H7 (cell line): ENCODE data around the gene RAD51D. TPM values are rescaled to one million over a fixed set of nuclear protein-coding genes. Genes with fewer than 3 reads are reported as not detected.

ENCODE experiments used
- DNase-seq: peaks from one replicate; pipeline ENCODE4 v3.0.0; 2012
- H3K27me3 ChIP-seq: 2 replicates; pipeline ENCODE4 v1.6.0; 2011; ENCODE audit warnings: mild to moderate bottlenecking, low read length; ENCODE audit not compliant: control insufficient read depth, insufficient read depth
- H3K36me3 ChIP-seq: replicated peaks from 2 replicates; pipeline ENCODE4 v1.5.1; 2011; ENCODE audit warnings: low read length; ENCODE audit not compliant: control insufficient read depth, insufficient read depth
- H3K4me3 ChIP-seq: 2 replicates; pipeline ENCODE4 v1.5.1; 2011; ENCODE audit warnings: low read depth, mild to moderate bottlenecking, control low read depth, low read length, moderate library complexity; ENCODE audit not compliant: insufficient read depth
- total RNA-seq: library from RNA; depleted of rRNA; stranded (reverse); fragments of >200 nt; shearing (Covaris generic); gene quantifications from 2 replicates; pipeline ENCODE4 v1.2.3, GENCODE V29; 2014; rRNA removed

RAD51D gene
- total RNA-seq = 8.0 and 8.6 TPM in 2 replicates

DNA sequence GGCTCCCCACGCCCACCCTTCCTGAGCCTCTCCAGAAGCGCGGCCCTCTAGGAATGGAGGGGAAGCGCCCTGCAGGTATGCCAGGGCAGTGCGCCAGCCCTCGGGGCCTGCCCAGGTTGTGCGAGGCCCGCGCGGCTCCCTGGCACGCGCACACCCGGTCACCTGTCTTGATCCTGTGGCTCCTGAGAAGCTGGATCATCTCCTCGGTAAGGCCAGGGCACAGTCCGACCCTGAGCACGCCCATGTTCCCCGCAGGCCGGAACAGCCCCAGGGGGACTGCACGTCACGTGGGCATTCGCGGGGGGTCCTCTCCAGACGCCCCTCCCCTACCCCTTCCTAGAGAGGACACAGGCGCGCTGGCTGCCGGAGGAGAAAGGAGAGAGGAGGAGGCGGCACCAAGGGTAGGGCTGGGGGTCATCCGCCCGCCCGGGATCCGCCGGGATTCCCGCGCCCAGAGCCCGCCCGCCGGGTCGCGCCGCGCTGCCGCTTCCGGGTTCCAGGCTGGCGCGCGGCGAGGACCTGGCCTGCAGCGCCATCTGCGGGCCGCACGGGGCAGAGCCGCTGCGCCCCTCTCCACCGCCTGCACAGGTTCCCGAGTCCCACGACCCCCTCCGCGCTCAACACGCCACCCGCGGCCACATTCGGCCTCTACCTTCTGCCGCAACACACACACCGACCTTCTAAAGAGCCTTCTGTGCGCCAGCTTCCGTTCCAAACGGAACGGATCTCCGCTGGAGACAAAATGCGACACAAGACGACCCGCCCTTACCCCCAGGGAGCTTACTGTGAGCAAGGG, at the start of gene RAD51D:
Gene RAD51D (minus strand): TSS at position 491 of the 796 bp plus-strand sequence. CDS start 247 bp downstream, at position 244.
- peak within 1 kb of the TSS; percentile 74 for H3K4me3 ChIP-seq
- H3K36me3 ChIP-seq = no peaks in the 10 kb centered on the region
- peaks cover 2% of the 10 kb centered on the region for H3K27me3 ChIP-seq
- DNase-seq = peak; percentile 96

DNA sequence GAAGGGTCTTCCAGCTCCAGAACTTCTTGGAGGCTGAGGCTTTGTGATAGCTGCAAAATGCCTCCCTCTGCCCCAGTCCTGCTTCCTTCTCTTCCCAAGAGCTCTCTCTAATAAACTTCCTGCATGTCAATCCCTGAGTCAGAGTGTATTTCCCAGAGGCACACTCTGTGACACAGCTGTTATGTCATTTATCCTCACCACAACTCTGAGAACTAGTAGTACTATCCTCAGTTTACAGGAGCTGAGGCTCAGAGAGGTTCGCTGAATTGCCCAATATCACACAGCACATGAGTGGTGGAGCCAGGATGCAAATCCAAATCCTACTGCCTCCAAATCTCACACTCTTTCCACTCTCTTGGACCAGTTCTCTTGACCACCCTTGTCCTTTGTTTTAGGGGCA, 48.0 kb upstream of the RAD51D start:
- no peak overlapping the region for H3K4me3 ChIP-seq
- no peaks in the 10 kb centered on the region for H3K36me3 ChIP-seq
- no peak for DNase-seq
- H3K27me3 ChIP-seq = no peaks in the 10 kb centered on the region

- no peaks in the 10 kb centered on the region for H3K27me3 ChIP-seq
- no peak for DNase-seq
- no peak overlapping the region for H3K4me3 ChIP-seq
- H3K36me3 ChIP-seq = no peaks in the 10 kb centered on the region
These were observed 47.4 kb upstream of the RAD51D start for GRCh38 chr17:35167046-35167445.

- DNase-seq = no peak
- H3K36me3 ChIP-seq = no peaks in the 10 kb centered on the region
- H3K4me3 ChIP-seq = no peak overlapping the region
- no peaks in the 10 kb centered on the region for H3K27me3 ChIP-seq
These were observed 46.9 kb upstream of the RAD51D start for GRCh38 chr17:35166526-35166925.

- Histone ChIP-seq H3K4me3 (no peak overlapping the region), H3K36me3 (no peaks in the 10 kb centered on the region), H3K27me3 (no peaks in the 10 kb centered on the region)
- no peak for DNase-seq
These were observed 45.1 kb upstream of the RAD51D start for GRCh38 chr17:35164716-35165115.

DNA sequence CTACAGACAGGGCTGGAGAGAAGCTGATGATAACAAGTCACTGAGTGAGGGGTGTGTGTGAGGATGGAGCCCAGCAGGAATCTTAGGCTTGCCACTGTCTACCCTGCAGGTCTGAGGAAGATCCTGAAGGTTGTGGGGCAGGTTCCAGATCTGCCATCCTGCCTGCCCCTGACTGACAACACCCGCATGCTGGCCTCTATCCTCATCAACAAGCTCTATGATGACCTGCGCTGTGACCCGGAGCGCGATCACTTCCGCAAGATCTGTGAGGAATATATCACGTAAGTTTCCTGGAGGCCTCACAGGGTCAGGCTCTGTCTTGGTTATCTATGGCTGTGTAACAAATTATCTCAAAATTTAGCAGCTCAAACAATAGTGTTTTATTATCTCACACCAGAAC, 44.2 kb upstream of the RAD51D start:
- Histone ChIP-seq H3K4me3 (no peak overlapping the region), H3K36me3 (no peaks in the 10 kb centered on the region), H3K27me3 (no peaks in the 10 kb centered on the region)
- DNase-seq = no peak

- Histone ChIP-seq H3K4me3 (no peak overlapping the region), H3K36me3 (no peaks in the 10 kb centered on the region)
These were observed 43.1 kb upstream of the RAD51D start for GRCh38 chr17:35162755-35163154.

GRCh38 chr17:35161281-35161761, 41.7 kb upstream of the RAD51D start:
- no peaks in the 10 kb centered on the region for H3K27me3 ChIP-seq
- H3K4me3 ChIP-seq = no peak overlapping the region
- H3K36me3 ChIP-seq = no peaks in the 10 kb centered on the region
- no peak for DNase-seq

More at GRCh38 chr17:35162755-35163154, 43.1 kb upstream of the RAD51D start:
- DNase-seq = no peak
- H3K27me3 ChIP-seq = no peaks in the 10 kb centered on the region

- no peak for DNase-seq
- no peaks in the 10 kb centered on the region for H3K36me3 ChIP-seq
- no peak overlapping the region for H3K4me3 ChIP-seq
- H3K27me3 ChIP-seq = no peaks in the 10 kb centered on the region
These were observed 40.9 kb upstream of the RAD51D start for GRCh38 chr17:35160354-35161201.

DNA sequence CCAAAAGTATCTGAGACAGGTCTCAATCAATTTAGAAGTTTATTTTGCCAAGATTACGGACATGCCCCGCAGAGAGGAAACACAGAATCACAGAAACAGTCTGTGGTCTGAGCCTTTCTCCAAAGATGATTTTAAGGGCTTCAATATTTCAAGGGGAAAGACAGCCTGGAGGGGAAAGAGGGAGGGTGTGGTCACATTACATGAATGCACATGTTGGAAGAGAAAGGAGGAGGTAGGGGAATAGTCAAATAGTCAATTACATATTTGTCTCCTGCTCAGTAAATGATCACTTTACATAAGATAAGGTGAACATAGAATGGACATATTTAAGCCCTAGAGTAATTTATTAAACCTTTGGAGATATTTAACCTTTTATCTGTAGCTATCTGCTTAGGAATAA, 40.3 kb upstream of the RAD51D start:
- no peak for DNase-seq
- Histone ChIP-seq H3K27me3 (no peaks in the 10 kb centered on the region), H3K4me3 (no peak overlapping the region), H3K36me3 (no peaks in the 10 kb centered on the region)

DNA sequence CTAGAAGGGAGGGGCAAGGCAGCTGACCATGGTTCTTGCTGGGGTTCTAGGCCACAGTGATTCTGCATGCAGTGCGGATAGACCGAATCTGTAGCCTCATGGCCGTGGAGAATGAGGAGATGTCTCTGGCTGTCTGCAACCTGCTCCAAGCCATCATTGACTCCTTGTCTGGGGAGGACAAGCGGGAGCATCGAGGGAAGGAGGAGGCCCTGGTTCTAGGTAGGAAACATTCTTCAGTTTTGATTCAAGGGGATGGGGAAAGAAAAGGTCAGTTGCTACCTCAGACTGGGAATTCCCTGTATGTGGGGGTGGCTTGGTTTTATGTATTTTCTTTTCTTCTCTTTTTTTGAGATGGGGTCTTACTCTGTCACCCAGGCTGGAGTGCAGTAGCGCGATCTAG, 35.6 kb upstream of the RAD51D start:
- DNase-seq = no peak
- Histone ChIP-seq H3K4me3 (no peak overlapping the region), H3K27me3 (no peaks in the 10 kb centered on the region), H3K36me3 (no peaks in the 10 kb centered on the region)

DNA sequence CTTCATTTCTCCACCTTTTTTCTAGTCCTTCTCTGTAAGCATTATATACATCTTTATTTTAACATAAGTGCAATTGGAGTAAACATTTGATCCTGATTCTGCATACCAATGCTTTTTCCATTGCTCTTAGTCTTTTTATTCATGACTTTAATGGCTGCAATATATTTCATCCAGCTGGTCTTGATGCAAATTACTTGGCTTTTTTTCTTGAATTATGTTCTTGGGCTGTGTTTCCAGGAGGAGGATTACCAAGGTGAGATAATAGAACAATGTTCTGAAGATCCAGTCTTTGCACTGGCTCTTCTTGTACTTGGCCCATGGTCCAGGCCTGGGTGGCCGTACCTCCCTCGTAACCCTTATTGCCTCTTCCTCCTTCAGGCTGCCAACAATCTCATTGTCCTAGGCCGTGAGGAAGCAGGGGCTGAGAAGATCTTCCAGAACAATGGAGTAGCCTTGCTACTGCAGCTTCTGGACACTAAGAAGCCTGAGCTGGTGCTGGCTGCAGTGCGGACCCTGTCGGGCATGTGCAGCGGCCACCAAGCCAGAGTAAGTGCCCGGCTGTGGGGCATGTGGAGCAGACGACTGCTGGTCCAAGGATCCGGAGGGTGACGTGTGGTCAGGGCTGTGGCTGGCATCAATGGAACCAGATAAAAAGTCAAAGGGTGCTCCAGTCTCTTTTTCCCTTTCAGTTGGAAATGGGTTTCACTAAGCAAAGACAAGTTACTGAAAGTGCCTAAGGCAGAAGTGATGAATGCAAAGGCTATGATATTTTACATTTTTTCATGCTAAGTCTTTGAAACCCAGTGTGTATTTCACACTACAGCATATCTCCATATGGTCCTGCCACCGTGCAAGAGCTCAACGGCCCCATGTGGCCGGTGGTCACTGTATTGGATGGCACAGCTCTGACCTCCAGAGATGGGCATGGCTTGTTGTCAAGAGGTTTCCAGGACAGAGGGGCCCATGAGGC, 34.8 kb upstream of the RAD51D start:
- no peak for DNase-seq
- Histone ChIP-seq H3K36me3 (no peaks in the 10 kb centered on the region), H3K27me3 (no peaks in the 10 kb centered on the region), H3K4me3 (no peak overlapping the region)

DNA sequence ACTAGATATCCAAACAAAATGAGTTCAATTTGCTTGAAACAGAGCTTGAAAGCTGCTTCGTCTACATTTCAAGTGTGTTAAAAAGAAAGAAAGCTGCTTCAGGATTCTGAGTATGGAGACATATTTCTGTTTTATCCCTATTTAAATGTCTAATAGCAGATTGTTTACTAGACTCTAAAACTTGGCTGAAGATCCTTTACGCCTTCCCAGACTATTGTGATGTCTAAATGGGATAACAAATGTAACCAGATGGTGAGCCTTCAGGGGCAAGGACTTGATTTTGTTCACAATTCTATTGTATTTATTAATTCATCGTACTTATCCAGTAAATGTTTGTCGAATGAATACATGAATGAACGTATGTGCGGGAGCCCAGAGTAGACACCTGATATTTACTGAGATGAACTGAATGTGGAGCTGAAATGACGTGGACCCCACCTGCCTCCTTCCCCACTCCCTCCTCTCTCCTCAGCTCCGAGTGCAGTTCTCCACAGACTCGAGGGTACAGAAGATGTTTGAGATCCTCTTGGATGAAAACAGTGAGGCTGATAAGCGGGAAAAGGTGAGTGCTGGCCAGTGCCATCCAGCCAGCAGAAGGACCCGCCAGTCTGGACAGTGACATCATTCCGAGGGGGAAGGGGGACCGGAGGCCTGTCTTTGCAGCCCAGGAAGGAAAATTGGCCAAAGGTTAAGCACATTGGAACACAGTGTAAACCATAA, 32.9 kb upstream of the RAD51D start:
- Histone ChIP-seq H3K4me3 (no peak overlapping the region), H3K36me3 (no peaks in the 10 kb centered on the region), H3K27me3 (no peaks in the 10 kb centered on the region)
- no peak for DNase-seq
